Activated CD4-positive, alpha-beta T cell treated with anti-CD3 and anti-CD28 coated beads for 4 hours (primary cell): Measurements from ENCODE around the gene TSPAN31.
A peak's percentile ranks its signal among the peaks of the same experiment; 100 is the strongest.

Experiments used
- DNase-seq, 2 donors: peaks; one replicate each; pipeline ENCODE4 v3.0.0-alpha.2; 2020

The TSPAN31 gene

DNA sequence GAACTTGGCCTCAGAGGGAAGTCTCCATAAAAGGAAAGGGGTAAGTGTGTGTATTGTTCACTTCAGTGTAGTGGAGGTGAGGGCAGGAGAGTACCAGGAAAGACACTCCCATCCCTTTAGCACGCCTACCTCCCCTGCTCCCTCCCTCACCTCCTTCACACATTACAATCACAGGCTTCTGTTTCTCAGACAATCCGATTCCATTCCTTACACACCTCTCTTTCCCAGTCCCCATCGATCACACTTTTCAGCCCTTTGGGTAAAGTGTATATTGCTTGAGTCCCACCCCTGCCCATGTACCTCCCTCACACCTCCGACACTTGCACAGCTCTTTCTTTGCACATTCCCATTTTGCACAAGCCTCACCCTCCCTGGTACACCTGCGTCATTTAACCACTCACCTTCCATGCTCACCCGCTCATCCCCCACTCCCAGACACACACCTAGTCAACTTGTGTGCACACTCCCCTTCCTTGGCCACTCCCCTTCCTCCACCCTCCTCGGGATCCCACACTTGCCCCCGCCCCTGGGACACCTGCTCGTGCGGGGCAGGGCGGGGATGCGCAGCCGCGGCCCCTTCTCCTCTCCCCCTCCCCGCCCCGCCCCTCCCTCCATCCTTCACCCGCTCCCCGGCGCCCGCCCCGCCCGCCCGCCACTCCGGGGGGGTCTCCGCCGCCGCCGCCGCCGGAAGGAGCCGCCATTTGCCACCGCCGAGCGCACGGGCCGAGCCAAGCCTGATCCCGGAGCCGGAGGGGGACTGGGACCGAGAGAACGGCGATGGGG, 9.8 kb downstream of the TSPAN31 start, which contains the start of gene MARCHF9:
MARCHF9 (plus strand) TSS at position 693 of the 783 bp plus-strand sequence. CDS start 426 bp downstream, outside the sequence.
- DNase-seq: peak; percentile 86 to 87

- DNase-seq: no peak
Measured at GRCh38 chr12:57755194-57755453, 10.3 kb downstream of the TSPAN31 start.

- peak; percentile 29 to 33 for DNase-seq
Measured at GRCh38 chr12:57755454-57756372, 10.9 kb downstream of the TSPAN31 start.

GRCh38 chr12:57756406-57757341, 11.8 kb downstream of the TSPAN31 start:
- peak; percentile 66 to 71 for DNase-seq

DNA sequence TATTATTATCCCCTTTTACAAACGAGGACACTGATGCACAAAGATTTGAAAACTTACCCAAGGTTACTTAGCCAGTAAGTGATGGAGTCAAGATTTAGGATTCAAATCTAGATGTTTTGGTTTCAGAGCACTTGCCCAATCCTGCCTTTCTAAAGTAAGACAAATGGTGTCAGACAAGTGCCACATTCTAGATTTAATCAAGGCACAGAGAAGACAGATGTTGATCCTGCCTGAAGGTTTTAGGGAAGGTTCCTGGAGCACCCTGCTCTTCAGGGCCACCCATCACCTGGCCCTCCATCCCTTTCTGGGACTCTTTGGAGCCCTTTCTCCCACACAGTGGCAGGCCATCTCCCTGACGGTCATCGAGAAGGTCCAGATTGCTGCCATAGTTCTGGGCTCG, 12.9 kb downstream of the TSPAN31 start:
- no peak for DNase-seq

GRCh38 chr12:57758552-57759359, 13.9 kb downstream of the TSPAN31 start:
- DNase-seq: no peak

DNA sequence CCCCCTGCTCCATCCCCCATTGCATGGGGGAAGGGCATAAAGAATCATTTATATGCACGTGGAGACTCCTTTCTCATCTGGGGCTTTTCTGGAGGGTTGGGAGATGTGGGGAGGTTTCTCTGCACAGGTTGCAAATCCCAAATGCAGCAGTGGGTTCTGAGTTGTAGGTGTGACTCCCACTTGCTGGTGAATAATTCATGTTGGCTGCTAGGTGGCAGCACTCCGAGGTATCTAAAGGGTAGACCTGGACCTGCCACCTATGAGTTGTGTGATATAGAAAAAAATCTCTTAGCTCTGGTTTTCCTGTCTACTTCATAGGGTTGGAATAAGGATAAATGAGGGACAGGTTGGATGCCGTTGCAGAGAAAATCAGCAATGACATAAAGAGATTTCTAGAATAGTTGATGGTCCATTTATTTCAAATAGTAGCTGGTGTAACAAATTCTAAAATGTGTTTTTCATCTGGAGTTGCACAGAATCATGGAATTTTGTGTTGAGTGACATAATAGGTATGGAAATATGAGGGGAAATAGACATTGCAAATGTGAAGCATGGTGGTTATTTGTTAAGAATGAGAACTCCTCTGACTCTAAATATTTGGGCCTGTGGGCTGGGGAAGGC, 14.6 kb downstream of the TSPAN31 start:
- DNase-seq: peak; percentile 49 to 51

DNA sequence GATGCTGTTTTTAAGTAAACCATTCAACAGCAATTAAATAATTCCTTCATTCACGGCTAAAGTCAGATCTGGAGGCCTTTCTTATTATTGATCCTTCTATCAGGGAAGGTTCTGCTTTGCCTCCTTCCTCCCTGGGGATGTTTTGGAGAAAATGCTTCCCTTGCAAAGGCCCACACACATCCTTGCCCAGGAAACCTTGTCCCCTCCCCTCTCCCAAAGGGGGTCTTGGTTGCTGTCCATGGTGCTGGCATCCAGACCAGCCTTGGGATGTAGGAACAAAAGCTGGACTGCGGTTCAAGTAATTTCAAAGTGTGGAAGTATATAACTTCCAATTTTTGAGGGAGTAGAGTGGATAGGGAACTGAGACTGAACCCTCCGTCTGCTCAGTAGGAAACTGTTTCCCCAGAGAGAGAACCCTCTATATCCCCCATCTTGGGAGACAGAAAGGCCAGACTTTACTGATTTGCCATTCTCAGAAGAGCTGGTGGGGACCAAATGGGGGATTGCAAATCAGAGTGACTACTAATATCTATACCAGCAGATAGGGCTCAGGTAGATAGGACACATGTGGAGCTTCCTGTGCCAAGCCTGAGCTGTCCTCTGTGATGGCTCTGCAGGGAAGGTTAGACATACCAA, 15.6 kb downstream of the TSPAN31 start:
- DNase-seq: no peak

- DNase-seq: no peak
Measured at GRCh38 chr12:57761391-57761998, 16.7 kb downstream of the TSPAN31 start.

DNA sequence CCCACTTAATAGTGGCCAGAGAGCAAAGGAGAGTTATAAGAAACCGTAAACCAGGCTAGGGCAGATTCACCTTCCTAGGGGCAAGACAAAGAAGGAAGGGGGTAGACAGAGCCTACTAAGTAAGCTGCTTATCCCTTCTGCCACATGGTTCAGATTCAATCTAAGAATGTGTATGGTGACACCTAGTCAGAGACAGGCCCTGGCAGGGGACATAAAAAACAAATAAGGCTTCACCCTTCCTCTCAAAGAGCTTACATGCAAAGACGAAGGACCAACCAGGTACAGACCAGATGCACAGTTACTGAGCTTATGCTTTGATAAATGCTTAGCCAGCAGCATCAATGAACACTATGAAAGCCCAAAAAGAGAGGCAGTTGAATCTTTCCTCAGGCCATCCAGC, 17.6 kb downstream of the TSPAN31 start:
- DNase-seq: no peak

GRCh38 chr12:57763881-57764661, 19.2 kb downstream of the TSPAN31 start:
- no peak for DNase-seq

DNA sequence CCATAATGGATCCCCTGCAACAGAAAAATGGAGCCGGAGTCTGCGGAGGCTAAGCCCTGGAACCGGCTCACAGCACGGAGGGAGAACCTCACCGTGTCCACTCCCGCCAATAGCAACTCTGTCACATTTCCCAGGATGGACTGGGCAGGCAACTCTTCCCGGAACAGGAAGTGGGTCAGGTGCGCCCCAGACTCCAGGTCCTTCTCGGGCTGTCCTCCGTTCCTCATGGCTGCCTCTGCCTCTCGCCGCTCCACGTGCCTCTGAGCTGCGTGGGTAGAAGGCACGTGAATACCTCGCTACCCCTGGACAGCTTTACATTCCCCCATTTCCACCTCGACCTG, 19.8 kb downstream of the TSPAN31 start:
- DNase-seq: no peak

DNA sequence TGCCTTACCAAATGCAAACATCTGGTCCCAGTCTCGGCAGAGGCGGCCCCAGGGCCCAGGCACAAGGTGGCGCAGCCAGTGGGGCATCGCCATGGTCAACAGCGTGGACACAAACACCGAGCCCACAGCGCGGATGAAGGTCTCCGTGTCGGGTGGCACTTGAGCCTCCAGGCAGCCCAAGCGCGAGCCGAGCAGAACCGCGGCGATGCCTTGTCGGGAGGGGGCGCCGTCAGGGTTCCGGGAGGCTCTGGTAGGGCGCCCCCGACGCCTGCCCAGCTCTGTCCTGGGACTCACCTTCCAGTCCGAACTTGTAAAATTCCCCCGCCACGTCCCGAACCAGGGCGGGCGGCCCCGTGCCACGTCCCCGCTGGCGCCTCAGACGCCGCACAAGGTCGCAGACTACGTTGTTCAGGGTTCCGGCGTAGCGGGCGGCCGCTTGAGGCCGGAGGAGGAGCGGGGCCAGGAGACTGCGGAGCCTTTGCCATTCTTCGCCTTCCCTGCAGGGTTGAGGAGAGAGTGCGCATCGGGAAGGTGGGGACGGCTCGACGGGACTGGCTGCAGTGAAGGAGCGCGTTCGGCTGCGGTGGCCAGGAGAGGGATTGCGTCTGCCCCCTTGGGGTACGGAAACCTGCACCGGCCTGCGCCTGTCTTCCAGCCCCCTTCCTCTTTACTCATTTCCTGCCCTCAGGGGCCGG, 20.3 kb downstream of the TSPAN31 start:
- peak; percentile 60 to 64 for DNase-seq

DNA sequence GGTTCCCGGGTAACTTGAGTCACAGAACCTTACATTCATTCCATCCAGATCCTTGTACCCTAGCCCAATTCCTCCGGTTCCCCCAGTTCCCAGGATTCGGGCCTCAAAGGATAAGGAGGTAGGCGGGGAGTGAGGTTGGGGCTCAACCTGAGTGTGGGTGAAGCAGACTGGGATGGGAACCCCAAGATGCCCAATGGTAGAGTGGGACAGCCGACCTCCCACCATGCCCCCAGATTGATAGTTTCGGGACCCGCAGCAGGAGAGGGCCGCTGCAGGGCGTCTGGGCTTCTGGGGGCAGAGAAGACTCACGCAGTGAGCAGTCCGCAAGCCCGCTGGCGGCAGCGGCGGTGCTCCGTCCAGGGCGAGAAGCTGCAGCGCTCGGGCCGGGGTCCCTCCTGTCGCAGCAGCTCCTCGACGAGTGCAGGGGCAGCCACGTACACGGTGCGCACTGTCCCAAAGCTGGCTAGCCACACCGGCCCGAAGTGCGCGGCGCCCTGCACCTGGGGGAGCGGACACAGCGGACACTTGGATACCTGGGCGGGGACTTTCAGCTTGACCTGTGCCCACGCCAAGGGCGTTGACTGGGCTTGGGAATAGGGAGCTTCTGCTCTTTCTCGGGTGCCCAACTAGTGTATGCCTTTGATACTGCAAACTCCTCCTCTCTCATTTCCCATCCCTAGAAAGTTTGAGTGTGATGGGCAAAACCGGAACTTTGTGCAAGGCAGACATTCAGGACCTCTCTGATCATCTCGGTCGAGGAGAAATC, 21.0 kb downstream of the TSPAN31 start:
- no peak for DNase-seq

DNA sequence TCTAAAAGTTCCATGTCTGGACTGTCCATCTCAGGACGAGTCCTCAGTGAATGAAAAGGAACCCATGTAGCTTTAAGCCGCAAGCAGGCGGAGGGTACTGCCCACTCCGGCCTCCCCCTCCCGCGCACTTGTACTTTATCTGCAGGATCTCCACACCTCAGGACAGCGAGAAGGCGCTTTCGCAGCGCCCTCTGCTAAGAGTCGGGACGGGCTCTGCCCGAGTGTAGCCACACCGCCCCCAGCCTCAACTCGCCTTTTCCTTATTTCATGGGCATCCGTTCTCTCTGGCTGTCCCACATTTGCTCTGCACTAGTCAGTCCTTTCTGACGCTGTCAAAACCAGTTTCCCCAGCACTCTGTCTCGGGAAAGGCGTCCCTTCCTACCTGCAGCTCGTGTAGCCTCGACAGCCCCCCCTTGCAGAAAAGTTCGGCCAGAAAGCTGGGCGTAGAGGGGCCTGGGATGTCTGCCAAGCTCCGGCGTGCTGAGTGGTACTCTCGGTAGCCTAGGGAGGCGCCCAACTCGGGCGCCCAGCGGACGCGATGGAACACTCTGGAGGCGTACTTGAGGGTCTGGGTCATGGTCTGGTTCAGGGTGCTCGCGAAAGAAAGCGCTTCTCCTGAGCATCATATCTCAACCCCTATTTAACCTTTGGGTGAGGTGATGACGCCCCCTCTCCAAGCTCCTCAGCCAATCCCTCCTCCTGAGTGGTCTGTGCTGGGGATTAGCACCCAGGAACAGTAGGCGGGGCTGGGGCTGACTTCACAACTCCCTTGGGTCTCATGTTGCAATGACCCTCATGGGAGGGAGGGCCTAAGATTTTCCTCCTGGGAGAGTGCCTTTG, 21.8 kb downstream of the TSPAN31 start, which contains the start of gene CYP27B1:
CYP27B1 (minus strand) TSS at position 615 of the 841 bp plus-strand sequence; CDS start at position 578, 37 bp downstream.
- DNase-seq: no peak

DNA sequence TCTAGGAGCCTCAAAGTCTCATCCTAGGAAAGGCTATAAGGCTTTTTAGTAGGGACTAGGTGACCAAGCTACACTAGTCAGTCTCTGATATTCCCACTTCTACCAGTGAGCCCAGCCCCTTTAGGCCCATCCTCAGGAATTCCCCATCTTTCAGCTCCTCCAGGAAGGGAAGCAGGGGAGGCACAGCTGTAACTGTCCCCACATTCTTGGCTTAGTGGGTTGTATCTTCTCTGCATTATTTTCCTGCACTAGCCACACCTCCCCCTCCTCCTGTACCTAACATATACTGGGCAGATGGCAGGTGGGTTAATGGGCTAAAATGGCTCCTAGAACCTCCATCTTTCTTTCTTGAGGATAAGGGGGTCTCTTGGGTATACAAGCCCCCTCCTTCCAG, 22.5 kb downstream of the TSPAN31 start:
- DNase-seq: no peak

DNA sequence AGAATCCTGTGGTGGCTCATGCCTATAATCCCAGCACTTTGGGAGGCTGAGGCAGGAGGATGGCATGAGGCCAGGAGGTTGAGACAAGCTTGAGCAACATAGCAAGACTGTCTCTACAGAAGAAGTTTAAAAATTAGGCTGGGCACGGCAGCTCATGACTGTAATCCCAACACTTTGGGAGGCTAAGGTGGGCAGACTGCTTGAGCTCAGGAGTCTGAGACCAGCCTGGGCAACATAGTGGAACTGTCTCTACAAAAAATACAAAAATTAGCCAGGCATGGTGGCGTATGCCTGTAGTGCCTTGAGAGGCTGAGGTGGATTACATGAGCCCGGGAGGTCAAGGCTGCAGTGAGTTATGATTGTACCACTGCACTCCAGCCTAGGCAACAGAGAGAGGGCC, 23.0 kb downstream of the TSPAN31 start:
- no peak for DNase-seq
